K562 (cell line): Measurements from ENCODE around the gene POLR2J. TPM values are rescaled to one million over a fixed set of nuclear protein-coding genes. Genes with fewer than 3 reads are reported as not detected.
A peak's percentile ranks its signal among the peaks of the same experiment; 100 is the strongest.

Source experiments
- DPF2 ChIP-seq: fragments of 450-650 bp; IDR thresholded peaks from 2 replicates; pipeline ENCODE4 v1.6.1; 2016
- HDAC1 ChIP-seq, 2 experiments: fragments of 450-650 bp; IDR thresholded peaks; 2 replicates each; pipeline ENCODE4 v1.6.1; 2016 to 2017; ENCODE audit warnings: inconsistent platforms in 1 of 2, mild to moderate bottlenecking in 1 of 2, moderate library complexity in 1 of 2
- MYC ChIP-seq, 2 experiments: fragments of 250-450 bp in 1 of 2; sonication (Bioruptor Pico) in 1 of 2; IDR thresholded peaks; 2 replicates each; pipeline versions ENCODE4 v1.5.1 to v1.6.1; 2012 to 2021; ENCODE audit warnings: low read depth in 2 of 2, borderline replicate concordance in 1 of 2, improper control_type of control experiment in 1 of 2, low read length in 1 of 2, mild to moderate bottlenecking in 1 of 2, moderate library complexity in 1 of 2
- polyA plus RNA-seq, 8 experiments: library from polyadenylated mRNA; depleted of rRNA in 4 of 8; stranded (reverse) in 5 of 8; unstranded in 3 of 8; fragments of >200 nt; fragmentation: Nextera tagmentation in 2 of 8; fragmentation: Illumina TruSeq in 1 of 8; extraction: Ambion mirVana in 2 of 8; extraction: Trizol in 1 of 8; gene quantifications; 2 replicates each; pipeline versions ENCODE4 v1.2.1 to v1.2.3, GENCODE V29; 2011 to 2014; ENCODE audit warnings: inconsistent platforms in 1 of 8, missing spikeins in 1 of 8
- total RNA-seq, 7 experiments: library from RNA; depleted of rRNA in 6 of 7; stranded (reverse); fragments of >200 nt in 6 of 7; fragmentation: Illumina TruSeq in 2 of 7; extraction: Trizol in 2 of 7; gene quantifications; 2 replicates each; pipeline versions ENCODE4 v1.2.1 to v1.2.3, GENCODE V29; 2011 to 2021; ENCODE audit warnings: low replicate concordance in 1 of 7
- TF ChIP-seq, protein P1 (sequence below): fragments of 450-650 bp; IDR thresholded peaks from 2 replicates; pipeline ENCODE4 v1.6.1; 2016; ENCODE audit warnings: mild to moderate bottlenecking, moderate library complexity
- TF ChIP-seq, protein P2 (sequence below): IDR thresholded peaks from 3 replicates; pipeline ENCODE4 v1.6.1; 2011; ENCODE audit warnings: borderline replicate concordance, mild to moderate bottlenecking, moderate library complexity; ENCODE audit not compliant: insufficient read length; ENCODE audit errors: extremely low read depth
- TF ChIP-seq, protein P3 (sequence below): fragments of 250-450 bp; sonication (Bioruptor Pico); IDR thresholded peaks from 2 replicates; pipeline ENCODE4 v1.4.0; 2020; ENCODE audit warnings: mild to moderate bottlenecking, moderate library complexity

The POLR2J gene
- total and polyA plus RNA-seq, 9 of the 15 experiments (the other 6 are each of a cell fraction or from before 2014, with no cell fraction given) = 32.3 to 220 (median 113) TPM

DNA sequence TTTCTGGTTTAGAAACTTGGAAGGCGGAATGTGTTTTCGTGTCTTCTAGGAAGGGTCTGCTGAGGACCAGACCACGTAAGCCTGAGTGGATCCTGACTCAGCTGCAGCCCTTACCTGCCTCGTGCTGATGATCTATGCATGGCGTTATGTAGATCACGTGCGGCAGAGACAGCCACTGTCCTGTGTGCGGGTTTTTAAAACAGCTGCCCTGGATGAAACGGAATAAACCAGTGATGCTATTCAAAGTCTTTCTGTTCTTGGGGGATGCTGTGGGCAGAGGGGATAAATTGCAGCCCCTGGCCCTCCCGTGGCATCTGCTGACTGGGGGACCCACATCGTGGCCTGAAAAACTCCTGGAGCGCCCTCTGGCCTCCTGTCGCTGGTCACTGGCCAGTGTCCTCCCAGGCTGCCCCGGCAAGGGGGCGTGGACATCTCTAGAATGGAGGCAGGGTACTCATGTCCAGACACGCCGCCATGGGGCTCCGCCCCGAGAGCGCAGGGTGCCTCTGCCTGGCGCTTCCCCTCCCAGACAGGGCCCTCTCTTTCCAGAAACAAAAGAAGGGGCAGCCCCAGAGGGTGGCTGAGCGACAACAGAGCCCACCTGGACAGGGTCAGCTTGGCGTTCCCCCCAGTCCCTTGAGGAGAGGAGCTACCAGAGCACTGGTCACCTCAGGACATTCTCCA, 27.2 kb downstream of the POLR2J start (continued):
- TF ChIP-seq, protein P1, sequence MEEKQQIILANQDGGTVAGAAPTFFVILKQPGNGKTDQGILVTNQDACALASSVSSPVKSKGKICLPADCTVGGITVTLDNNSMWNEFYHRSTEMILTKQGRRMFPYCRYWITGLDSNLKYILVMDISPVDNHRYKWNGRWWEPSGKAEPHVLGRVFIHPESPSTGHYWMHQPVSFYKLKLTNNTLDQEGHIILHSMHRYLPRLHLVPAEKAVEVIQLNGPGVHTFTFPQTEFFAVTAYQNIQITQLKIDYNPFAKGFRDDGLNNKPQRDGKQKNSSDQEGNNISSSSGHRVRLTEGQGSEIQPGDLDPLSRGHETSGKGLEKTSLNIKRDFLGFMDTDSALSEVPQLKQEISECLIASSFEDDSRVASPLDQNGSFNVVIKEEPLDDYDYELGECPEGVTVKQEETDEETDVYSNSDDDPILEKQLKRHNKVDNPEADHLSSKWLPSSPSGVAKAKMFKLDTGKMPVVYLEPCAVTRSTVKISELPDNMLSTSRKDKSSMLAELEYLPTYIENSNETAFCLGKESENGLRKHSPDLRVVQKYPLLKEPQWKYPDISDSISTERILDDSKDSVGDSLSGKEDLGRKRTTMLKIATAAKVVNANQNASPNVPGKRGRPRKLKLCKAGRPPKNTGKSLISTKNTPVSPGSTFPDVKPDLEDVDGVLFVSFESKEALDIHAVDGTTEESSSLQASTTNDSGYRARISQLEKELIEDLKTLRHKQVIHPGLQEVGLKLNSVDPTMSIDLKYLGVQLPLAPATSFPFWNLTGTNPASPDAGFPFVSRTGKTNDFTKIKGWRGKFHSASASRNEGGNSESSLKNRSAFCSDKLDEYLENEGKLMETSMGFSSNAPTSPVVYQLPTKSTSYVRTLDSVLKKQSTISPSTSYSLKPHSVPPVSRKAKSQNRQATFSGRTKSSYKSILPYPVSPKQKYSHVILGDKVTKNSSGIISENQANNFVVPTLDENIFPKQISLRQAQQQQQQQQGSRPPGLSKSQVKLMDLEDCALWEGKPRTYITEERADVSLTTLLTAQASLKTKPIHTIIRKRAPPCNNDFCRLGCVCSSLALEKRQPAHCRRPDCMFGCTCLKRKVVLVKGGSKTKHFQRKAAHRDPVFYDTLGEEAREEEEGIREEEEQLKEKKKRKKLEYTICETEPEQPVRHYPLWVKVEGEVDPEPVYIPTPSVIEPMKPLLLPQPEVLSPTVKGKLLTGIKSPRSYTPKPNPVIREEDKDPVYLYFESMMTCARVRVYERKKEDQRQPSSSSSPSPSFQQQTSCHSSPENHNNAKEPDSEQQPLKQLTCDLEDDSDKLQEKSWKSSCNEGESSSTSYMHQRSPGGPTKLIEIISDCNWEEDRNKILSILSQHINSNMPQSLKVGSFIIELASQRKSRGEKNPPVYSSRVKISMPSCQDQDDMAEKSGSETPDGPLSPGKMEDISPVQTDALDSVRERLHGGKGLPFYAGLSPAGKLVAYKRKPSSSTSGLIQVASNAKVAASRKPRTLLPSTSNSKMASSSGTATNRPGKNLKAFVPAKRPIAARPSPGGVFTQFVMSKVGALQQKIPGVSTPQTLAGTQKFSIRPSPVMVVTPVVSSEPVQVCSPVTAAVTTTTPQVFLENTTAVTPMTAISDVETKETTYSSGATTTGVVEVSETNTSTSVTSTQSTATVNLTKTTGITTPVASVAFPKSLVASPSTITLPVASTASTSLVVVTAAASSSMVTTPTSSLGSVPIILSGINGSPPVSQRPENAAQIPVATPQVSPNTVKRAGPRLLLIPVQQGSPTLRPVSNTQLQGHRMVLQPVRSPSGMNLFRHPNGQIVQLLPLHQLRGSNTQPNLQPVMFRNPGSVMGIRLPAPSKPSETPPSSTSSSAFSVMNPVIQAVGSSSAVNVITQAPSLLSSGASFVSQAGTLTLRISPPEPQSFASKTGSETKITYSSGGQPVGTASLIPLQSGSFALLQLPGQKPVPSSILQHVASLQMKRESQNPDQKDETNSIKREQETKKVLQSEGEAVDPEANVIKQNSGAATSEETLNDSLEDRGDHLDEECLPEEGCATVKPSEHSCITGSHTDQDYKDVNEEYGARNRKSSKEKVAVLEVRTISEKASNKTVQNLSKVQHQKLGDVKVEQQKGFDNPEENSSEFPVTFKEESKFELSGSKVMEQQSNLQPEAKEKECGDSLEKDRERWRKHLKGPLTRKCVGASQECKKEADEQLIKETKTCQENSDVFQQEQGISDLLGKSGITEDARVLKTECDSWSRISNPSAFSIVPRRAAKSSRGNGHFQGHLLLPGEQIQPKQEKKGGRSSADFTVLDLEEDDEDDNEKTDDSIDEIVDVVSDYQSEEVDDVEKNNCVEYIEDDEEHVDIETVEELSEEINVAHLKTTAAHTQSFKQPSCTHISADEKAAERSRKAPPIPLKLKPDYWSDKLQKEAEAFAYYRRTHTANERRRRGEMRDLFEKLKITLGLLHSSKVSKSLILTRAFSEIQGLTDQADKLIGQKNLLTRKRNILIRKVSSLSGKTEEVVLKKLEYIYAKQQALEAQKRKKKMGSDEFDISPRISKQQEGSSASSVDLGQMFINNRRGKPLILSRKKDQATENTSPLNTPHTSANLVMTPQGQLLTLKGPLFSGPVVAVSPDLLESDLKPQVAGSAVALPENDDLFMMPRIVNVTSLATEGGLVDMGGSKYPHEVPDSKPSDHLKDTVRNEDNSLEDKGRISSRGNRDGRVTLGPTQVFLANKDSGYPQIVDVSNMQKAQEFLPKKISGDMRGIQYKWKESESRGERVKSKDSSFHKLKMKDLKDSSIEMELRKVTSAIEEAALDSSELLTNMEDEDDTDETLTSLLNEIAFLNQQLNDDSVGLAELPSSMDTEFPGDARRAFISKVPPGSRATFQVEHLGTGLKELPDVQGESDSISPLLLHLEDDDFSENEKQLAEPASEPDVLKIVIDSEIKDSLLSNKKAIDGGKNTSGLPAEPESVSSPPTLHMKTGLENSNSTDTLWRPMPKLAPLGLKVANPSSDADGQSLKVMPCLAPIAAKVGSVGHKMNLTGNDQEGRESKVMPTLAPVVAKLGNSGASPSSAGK = peak; percentile 65
- TF ChIP-seq MYC (IDR thresholded peaks at IDR 0.05; ENCODE audit: low read depth, low read length) = peak; percentile 53; the same call in 1 of the 2 replicates
- no peak for TF ChIP-seq MYC (CRISPR knock-in tag; IDR thresholded peaks at IDR 0.05; ENCODE audit: borderline replicate concordance, low read depth)
- no peak for TF ChIP-seq HDAC1 (IDR thresholded peaks at IDR 0.05)
- TF ChIP-seq, protein P2, sequence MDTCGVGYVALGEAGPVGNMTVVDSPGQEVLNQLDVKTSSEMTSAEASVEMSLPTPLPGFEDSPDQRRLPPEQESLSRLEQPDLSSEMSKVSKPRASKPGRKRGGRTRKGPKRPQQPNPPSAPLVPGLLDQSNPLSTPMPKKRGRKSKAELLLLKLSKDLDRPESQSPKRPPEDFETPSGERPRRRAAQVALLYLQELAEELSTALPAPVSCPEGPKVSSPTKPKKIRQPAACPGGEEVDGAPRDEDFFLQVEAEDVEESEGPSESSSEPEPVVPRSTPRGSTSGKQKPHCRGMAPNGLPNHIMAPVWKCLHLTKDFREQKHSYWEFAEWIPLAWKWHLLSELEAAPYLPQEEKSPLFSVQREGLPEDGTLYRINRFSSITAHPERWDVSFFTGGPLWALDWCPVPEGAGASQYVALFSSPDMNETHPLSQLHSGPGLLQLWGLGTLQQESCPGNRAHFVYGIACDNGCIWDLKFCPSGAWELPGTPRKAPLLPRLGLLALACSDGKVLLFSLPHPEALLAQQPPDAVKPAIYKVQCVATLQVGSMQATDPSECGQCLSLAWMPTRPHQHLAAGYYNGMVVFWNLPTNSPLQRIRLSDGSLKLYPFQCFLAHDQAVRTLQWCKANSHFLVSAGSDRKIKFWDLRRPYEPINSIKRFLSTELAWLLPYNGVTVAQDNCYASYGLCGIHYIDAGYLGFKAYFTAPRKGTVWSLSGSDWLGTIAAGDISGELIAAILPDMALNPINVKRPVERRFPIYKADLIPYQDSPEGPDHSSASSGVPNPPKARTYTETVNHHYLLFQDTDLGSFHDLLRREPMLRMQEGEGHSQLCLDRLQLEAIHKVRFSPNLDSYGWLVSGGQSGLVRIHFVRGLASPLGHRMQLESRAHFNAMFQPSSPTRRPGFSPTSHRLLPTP = no peak
- TF ChIP-seq, protein P3, sequence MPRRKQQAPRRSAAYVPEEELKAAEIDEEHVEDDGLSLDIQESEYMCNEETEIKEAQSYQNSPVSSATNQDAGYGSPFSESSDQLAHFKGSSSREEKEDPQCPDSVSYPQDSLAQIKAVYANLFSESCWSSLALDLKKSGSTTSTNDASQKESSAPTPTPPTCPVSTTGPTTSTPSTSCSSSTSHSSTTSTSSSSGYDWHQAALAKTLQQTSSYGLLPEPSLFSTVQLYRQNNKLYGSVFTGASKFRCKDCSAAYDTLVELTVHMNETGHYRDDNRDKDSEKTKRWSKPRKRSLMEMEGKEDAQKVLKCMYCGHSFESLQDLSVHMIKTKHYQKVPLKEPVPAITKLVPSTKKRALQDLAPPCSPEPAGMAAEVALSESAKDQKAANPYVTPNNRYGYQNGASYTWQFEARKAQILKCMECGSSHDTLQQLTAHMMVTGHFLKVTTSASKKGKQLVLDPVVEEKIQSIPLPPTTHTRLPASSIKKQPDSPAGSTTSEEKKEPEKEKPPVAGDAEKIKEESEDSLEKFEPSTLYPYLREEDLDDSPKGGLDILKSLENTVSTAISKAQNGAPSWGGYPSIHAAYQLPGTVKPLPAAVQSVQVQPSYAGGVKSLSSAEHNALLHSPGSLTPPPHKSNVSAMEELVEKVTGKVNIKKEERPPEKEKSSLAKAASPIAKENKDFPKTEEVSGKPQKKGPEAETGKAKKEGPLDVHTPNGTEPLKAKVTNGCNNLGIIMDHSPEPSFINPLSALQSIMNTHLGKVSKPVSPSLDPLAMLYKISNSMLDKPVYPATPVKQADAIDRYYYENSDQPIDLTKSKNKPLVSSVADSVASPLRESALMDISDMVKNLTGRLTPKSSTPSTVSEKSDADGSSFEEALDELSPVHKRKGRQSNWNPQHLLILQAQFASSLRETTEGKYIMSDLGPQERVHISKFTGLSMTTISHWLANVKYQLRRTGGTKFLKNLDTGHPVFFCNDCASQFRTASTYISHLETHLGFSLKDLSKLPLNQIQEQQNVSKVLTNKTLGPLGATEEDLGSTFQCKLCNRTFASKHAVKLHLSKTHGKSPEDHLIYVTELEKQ (CRISPR knock-in tag) = no peak
- TF ChIP-seq DPF2 = no peak
